DMS79 (cell line): Measurements from ENCODE around the gene ABHD15.

Experiments
- DNase-seq: peaks from one replicate; lab custom pipeline; 2025; lab: John Stamatoyannopoulos, UW

ABHD15 gene

DNA sequence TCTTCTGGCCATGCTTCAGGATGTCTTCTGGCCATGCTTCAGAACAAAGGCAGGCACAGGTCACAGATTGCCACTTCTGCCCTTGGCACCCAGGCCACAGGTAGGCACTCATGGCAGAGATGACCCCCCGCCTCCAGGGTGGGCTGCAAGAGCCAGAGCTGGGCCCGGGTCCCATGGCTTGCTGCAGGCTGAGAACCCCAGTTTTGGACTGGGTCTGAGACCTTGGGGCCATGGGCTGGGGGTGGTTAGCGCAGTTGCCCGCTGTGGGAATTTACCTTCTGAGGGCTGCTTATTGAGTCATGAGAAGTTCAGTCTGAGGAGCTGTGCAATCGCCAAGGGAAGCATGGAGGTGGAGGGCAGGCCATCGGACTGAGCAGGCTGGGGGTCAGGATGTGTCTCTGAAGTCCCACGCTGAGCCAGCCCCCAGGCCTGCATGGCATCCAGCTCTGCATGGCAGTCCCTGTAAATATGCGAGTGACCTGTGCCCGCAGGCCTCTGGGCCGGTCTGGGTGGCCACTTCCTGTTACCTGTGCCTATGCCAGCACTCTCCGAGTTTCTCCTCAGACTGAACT is 27.8 kb upstream of the ABHD15 start:
- no peak for DNase-seq

DNA sequence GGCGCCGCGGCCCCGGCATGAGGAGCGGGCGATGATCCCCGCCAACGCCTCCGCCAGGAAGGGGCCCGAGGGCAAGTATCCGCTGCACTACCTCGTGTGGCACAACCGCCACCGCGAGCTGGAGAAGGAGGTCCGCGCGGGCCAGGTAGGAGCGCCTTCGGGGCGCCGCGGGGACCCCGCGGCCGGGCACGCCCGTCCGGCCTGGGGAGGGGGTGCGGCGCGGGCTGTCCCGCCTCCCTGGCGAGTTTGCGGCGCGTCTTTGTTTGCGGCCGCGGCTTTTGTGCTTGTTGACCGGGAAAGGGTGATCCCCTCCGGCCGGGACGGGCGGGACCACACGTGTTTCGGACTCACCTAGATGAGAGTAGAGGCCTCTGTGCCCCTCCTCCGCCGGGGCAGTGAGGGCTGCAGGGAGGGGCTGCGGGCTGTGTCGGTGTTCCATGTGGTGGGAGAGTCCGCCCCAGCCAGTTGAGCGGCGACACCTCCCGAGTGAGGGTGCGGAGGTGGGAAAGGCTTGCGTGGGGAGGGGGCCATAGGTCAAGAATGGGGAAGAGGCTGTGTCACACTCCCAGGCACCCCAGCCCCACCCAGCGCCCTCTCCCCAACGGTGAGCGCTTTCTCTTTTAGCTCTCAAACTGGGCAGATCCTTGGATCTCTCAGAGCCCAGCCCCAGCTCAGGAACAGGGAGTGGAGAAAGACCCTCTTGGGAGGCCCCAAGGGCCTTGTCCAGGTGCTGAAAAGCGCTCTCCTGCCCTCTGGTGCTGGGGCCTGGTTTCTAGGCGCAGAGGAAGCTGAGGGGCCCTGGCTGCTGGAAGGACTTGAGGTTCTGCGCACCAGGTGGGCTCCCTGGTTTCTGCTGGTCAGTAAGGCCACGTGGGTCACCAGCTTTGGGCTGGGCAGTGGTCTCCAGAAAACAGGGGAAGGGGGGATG is 27.0 kb upstream of the ABHD15 start:
- DNase-seq = no peak

DNA sequence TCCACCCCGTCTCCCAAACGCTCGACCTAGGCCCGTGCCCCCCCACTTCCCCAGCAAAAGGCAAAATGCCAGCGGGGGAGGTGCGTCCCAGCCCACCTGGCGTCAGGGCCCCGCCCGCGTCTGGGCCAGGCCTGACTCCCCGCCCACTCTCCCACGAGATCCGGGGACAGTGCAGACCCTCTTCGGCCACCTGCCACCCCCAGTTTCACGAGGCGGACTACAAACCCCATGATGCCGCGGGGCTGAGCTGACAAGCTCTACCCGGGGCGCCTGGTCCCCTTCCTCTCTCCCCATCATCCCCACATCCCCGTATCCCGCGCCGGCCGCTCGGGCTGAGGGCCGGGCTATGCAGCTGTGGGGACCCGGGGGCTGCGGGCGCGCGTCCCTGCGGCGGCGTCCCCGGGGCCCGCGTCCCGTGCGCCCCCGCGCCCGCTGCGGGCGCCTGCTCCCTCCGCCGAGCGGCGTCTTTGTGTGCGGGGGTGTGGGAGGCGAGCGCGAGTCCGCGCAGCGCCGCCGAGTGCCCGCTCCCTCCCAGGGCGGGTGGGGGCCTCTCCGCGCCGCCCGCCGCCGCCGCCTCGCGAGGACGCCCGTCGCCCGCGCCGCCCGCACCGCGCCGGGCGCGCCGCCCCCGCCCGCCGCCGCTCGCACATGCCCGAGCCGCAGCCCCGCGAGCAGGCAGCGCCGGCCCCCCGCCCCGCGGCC is 26.2 kb upstream of the ABHD15 start, which contains the start of gene ANKRD13B:
Gene ANKRD13B (plus strand): TSS at position 283 of the 702 bp plus-strand sequence. CDS start 490 bp downstream, outside the sequence.
- peak; percentile 73 for DNase-seq

DNA sequence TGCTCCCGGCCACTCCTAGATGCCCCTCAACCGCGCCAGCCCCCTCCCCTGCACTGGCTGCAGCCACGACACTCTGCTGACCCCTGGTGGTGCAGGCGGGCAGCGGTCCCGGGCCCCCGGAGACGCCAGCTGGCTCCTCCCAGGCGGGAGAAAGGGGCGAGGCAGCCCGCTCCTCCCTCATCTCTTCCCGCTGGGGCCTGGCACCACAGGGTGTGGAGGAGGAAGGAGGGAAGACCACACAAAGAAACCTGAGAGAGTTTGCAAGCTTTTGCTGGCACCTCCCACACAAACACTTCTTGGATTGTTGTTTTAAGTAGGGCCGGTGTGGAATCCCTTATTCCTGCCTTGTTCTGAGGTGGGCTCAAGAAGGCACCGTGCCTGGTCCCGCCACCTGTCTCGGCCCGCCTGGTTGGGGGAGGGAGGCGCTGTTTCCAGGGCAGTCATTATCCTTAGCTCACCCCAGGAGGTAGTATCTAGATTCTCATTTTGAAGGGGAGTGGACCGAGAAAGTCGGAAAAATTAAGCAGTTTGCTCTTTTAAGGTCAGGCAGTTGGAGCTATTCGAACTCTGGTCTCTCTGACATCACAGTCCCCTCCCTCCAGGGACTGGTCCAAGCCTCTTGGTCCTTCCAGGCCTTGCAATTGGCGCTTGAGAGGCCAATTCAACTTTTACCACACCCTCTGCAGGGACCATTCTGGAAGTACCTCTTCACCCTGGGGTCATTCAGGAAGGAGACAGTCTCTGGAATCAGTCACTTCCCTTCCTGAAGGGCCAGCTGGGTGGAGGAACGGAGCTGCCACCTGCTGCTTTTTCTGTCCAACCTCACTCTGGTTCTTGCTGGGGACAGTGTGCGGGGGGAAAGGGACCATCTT is 25.1 kb upstream of the ABHD15 start:
- peak; percentile 89 for DNase-seq

DNA sequence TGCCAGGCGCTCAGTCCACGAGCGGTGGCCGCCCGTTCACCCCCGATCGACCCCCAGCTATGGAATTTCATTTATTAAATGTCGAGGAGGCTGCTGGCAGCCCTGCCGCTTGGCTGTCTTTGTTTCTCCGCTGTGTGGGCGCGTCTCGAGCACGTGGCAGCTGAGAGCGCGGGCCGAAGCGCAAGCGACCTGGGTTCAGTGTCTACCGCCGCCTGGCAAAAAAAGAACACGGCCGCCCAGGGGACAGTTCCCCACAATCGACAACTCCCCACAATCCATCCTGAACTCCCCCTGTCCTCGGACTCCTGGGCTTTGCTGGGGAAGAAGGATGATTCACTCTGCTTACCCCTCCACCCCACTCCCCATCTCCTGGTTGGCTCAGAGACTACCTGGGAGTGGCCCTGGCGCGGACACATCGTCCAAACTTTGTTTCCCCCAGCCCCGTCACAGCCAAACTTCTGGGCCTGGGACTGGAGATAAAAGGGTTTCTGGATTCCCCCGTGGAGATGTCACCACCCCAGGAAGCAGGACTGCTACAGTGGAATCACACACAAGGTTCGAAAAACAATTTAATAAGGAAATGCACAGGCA is 24.4 kb upstream of the ABHD15 start:
- DNase-seq = peak; percentile 64

DNA sequence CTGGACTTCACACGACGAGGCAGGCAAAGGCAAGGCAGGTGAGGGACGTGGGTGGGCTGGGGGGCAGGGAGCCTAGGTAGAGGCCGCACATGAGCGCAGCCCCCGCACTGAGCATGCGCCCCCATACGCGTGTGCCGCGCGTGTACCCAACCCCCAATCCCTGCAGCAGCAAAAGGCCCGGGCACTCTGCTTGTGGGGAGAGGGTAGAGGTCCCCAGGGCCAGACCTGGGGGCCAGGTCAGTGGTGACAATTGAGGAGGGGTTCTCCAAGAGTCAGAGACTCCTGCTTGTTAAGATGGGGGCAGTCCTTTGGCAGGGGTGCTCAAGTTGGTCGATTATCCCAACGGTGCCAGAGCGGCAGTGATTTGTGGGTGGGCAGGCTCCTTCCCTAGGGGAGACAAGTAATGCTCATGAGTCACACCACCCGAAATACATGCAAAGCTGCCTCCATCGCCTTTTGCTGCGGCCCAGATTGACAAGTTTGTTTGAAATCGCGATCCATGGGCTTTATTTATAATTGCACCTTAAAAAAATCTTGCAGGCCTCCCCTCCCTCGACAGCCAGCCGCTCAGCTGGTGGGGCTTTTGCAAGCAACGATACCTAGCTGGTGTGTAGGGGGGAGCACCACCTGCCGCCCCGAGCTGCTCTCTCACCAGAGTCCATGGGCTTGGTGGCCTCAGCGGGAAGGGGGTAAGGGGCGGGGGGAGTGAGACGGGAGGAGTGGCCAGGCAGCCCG is 23.7 kb upstream of the ABHD15 start:
- DNase-seq = no peak

DNA sequence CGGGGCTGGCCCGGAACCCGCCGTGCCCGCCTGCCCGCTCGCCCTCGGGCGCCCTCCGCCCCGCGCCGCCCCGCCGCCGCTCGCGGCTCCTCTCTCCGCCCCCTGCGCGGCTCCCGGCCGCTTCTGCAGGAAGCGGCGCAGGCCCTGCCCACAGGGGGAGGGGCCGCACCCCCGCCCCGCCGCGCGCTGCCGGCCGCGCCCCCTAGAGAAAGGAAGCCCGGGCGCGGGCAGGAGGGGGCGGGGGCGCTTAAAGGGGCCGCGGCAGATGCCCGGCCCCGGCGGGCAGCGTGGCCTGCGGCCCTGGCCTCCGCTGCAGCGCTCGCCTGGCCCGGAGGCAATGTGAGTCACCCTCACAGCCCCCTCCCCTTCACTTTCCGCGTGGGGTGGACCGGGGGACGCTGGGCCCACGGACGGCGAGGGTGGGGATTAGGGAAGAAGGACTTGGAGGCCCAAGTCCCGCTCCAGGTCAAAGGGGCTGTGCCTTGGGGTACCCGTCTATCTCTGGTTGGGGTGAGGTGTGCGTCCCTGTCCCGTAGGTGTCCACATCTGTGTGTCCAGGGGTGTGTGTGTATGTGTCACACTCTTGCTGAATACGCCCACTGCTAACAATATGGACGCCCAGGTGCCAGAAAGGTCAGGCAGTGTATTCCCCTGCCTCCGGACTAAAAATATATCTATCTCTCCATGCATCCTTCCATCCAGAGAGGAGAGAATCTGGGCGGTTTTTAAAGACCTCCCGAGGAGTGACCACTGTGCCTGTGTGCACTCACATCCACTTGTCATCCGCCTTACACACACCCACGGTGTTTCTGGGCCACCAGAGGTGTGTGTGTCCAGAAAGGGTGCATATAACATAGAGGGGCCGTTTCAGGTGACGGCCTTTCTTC is 22.9 kb upstream of the ABHD15 start, which contains the start of gene GIT1:
Gene GIT1 (minus strand): TSS at position 125 of the 887 bp plus-strand sequence. CDS start 270 bp downstream, outside the sequence.
- DNase-seq = peak; percentile 62

DNA sequence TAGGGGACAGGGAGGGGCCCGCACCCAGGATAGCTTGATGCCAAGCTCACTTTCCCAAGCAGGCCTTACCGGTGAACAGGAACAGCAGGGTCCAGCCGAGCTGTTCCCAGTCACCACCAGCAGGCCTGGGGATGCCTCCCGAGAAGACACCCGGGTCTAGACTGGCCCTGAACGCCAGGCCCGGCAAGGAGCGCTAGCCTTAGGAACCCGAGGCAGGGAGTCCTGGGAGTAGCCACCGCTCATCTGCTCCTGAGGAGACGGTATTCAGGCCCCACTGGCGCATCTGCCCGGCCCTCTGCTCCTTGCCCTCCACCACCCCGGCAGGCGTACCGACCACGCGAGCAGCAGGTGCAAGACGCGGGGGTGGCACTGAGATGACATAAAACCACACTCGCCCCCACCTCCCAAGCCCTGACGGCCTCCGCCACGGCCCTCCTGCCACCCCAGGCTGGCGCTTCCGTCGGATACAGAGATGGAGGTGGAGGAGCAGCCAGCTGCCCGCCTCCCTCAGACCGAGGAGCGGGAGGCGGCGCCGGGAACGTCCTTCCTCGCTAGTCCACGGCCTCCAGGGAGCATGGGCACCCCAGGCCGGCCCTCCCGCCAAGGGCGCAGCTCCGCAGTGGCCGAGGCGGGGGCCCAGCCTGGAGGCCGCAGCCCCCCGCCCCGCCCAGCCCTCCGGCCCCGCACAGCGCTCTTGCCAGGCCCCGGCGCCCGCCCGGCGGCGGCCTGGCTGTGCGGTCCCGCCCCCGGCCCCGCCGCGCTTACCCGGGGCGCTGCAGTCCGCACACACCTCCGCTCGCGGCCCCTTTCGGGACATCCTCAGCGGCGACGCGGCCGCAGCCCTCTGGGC is 21.9 kb upstream of the ABHD15 start:
- no peak for DNase-seq

DNA sequence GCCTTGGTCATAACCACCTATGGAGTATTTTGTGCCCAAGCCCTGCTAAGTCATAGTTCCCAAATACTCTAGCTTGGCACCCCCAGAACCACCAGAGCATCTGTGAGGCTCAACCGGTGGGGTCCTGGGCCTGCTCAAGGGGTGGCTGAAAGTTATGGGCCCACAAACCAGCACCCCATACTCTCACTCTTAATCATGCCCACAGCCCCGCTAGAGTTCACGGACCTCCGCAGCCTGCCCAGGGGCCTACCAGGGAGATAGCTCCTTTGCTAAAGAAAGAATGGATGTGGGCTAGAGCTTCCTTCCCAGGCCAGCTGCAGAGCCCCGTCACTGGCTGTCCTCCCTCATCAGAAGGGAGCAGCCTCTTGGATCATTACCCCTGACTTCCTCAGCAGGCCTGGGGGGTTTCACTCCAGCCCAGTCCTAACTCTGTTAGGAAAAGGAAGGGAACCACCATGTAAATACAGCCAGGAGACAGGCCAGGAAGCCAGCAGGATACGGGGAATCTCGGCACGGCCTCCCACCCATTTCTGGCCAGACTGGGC is 21.3 kb upstream of the ABHD15 start:
- no peak for DNase-seq

DNA sequence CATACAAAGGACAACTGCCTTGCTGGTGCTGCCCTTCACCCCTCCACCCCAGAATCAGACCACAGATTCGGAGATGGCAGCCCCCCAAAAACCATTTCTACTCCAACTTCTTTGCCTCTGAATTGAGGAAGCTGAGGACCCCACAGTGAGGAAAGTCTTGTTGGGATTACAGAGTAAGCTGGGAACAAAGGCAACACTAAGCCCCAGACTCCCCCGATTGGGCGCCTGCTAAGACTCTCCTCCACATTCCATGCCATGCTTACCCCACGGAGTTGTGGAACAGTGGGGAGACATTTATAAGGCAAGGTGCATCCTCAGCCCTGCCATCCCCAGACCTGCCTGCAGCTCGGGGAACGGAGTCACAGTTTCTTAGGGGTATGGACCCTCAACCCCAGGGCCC is 20.8 kb upstream of the ABHD15 start:
- DNase-seq = no peak

DNA sequence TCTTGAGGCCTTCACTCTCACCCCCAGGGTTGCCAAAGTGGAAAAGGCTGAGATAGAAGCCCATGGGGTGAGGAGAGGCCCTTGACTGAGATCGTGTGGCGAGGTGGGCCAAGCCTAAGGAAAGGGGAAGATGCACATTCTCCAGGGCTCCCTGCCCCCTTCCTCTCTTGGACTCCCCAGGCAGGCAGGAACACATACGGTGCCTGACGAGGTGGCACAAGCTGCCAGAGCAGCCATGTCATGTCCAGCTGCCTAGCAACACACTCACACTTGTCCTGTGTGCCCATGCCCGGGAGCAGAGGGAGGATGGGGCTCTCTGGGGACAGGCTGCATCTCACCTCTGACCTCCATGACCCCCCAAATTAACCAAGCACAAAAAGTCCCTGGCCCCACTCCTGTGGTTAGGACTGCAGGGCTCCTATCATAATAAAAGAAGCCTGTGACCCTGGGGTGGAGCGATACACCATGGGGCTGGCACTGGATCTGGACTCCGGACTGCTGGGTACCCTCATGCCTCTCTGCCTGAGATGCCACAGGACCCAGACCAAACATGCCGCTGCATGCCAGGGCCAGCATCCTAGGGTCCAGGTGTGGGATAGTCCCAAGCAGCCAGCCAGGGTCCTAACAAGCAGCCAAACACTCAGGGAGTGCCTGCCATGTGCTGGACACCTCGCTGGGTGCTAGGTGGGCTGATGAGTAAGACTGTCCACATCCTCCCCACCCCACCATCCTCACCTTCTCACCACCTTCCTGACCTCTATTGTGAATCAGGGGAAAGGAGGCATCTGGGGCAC is 20.0 kb upstream of the ABHD15 start:
- no peak for DNase-seq

DNA sequence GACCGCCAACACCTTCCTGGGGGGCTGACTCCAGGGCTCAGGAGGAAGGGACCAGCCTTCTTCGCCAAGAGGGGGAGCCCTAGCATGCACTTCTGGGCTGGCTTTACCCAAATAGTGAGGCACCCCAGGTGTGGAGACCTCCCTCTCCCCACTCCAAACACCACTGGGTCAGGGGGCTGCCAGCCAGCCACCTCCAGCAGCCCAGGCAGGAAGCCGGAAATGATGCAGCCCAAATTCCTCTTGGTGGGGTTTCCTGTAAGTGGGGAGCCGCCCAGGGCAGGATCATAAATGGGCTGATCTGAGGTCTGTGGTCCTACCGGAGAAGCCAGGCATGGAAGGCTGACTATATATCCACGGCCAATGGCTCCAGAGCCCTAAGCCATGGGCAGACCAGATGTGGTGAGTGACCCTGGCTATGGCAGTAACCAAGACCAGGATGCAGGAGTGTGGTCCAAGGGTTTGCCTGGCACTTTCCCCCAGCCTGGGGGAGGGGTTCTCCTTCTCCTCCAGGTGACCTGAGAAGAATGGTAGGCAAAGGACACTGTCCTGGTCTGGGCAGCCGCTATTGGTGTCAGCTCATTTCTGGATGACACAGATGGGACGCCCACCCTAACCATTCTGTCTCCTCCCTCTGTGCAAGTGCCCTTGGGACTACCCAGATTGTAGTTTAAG is 18.4 kb upstream of the ABHD15 start:
- no peak for DNase-seq

DNA sequence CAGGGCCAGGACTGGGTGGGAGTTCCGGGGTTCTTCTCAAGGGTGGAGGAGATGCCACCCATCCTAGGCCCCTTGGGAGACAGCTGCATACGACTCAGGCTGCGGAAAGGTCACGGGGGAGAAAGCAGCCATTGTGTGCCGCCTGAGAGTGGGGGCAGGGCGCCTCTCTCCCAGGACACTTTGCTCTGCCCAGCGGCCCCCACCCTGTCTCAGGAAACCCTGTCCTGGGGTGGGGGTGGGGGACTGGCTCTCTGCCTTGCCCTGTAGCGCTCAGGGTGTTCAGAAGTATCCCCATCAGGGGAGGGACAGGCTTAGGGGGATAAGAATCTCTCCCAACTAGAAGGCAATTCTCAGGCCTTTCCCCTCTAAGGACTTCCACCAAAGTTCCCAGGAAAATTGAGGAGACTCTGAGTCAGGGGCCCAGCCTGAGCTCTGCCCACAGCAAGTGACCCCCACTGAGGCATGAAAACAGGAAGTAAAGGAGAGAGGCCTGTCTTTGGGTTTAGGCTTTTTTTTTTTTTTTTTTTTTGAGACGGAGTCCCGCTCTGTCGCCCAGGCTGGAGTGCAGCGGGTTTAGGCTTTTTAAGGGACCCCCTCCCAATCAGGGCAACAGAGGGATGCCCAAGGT is 17.7 kb upstream of the ABHD15 start:
- DNase-seq = no peak

DNA sequence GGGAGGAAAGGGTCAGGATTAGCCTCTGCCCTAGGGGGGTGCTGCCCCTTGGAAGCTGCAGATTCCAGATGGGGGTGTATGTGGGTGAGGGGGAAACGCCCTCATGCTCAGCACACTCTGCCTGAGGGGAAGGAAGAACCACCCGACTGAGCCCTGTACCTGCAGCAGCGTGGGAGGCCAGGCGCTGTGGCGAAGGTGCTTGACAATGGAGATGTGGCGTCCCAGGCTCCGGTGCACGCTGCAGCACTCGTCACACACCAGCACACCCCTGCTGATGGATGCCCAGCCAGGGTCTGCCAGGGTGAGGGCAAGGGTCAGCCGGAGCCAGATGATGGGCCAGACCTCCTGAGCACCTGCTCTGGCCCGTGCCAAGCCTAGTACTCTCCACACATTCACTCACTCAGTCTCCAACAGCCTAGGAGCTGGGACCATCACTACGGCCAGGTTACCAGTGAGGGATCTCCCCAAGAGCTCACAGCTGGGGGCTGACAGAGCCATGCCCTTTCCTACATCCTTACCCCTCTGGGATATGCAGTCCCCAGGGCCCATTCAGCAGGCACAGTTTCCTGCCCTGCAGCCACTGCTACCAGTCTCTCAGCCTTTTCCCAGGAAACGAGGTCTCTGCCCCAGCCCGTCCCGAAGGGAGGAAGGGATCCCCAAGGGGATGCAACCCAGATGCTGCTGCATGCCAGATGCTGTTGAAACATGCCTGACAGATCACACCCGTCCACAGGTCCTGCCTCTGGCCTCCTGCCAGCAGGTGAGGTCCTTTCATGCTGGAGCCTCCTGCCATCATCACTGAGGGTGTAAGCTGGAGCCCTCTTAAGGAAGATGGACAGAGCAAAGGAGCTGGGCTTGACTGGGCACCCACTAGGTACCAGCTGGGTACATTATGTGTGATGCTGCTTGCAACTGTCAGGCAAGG is 16.7 kb upstream of the ABHD15 start:
- no peak for DNase-seq

DNA sequence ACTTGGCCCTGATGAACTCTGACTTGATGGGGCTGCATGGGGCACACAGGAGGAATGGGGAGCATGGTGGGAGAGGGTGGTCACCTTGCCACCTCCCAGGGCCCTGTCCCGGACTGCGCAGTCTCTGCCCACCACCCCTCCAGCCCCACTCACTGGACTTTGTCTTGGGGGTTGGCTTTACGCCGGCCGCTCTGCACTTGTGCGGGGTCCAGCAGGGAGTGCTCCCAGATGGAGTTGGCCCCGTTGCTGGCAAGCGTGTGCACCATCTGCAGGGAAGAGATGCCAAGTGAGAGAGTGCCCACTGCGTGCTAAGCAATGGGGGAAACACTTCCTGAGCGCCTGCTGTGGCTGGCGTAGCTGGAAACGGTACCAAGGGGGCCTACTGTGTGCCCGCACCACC is 15.9 kb upstream of the ABHD15 start:
- no peak for DNase-seq
